Brain microvascular endothelial cell (primary cell): ENCODE data around the gene NTN1.

Experiments
- DNase-seq: peaks from one replicate; pipeline ENCODE4 v3.0.0-alpha.2; 2020
- H3K27ac ChIP-seq: fragments of 250-450 bp; sonication (Bioruptor Pico); 2 replicates; pipeline ENCODE4 v1.5.1; 2020; ENCODE audit warnings: mild to moderate bottlenecking, moderate library complexity
- H3K27me3 ChIP-seq: fragments of 250-450 bp; sonication (Bioruptor Pico); replicated peaks from 2 replicates; pipeline ENCODE4 v1.5.1; 2020; ENCODE audit warnings: mild to moderate bottlenecking
- H3K36me3 ChIP-seq: fragments of 250-450 bp; sonication (Bioruptor Pico); replicated peaks from 2 replicates; pipeline ENCODE4 v1.5.1; 2020; ENCODE audit warnings: mild to moderate bottlenecking
- H3K4me3 ChIP-seq: 2 replicates; pipeline ENCODE4 v1.5.1; 2011; ENCODE audit warnings: low read depth, mild to moderate bottlenecking, control low read depth, low read length, moderate library complexity
- in situ Hi-C: cut with HindIII; loops from 2 replicates; pipeline ENCODE4 v1.10.0; 2017; ENCODE audit warnings: low sequenced_read_pairs, low pct_ligation_motif_present
- TF ChIP-seq, protein P1 (sequence below): IDR thresholded peaks from 2 replicates; pipeline ENCODE4 v1.5.1; 2011; ENCODE audit warnings: low read depth, mild to moderate bottlenecking, moderate library complexity, low read length, control low read depth, inconsistent platforms; ENCODE audit errors: missing control alignments

The NTN1 gene

DNA sequence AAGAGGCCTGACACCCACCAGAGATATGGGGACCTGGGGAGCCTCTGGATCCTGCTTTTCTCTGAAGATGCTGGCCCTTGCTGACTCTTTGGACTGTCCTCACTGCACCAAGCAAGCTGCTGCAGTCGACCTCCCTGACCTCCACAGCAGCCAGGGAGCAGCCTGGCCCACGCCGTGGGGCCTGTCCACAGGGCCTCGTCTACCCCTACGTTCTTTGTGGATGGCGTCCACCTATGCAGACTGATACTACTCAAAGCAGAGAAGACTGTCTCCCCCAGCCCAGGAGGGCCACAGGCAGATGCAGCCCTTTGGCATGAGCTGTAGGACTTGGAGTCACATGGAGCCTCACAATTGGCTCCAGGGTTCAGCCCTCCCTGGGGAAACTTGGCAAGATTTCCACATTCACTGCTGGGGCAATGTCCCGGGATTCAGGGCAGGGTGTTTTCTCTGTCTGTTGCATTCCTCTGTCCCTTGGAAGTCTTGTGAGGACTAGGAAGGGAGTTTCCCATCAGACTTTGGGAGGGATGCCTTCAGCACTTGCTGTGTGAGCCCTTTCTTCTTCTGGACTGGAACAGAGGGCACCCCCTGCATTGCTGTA, 152.2 kb downstream of the NTN1 start:
- no peak overlapping the region for H3K4me3 ChIP-seq
- no peaks in the 10 kb centered on the region for H3K36me3 ChIP-seq
- in situ Hi-C loops: no loop called here
- no peak for DNase-seq
- no peak overlapping the region for H3K27ac ChIP-seq
- no peaks in the 10 kb centered on the region for H3K27me3 ChIP-seq
- TF ChIP-seq, protein P1, sequence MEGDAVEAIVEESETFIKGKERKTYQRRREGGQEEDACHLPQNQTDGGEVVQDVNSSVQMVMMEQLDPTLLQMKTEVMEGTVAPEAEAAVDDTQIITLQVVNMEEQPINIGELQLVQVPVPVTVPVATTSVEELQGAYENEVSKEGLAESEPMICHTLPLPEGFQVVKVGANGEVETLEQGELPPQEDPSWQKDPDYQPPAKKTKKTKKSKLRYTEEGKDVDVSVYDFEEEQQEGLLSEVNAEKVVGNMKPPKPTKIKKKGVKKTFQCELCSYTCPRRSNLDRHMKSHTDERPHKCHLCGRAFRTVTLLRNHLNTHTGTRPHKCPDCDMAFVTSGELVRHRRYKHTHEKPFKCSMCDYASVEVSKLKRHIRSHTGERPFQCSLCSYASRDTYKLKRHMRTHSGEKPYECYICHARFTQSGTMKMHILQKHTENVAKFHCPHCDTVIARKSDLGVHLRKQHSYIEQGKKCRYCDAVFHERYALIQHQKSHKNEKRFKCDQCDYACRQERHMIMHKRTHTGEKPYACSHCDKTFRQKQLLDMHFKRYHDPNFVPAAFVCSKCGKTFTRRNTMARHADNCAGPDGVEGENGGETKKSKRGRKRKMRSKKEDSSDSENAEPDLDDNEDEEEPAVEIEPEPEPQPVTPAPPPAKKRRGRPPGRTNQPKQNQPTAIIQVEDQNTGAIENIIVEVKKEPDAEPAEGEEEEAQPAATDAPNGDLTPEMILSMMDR: no peak

DNA sequence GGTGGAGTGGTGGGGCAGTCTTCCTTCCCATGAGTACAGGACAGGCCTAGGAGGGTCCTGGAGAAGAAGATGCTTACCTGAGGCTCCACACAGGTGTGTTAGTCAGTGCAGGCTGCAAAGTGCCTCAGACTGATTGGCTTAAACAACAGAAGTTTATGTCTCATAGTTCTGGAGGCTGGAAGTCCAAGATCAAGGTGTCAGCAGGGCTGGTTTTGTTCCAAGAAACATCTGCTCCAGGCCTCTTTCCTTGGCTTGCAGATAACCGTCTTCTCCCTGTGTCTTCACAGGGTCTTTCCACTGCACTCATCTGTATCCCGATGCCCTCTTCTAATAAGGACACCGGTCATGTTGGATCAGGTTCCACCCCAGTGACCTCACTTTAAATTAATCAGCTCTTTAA, 153.0 kb downstream of the NTN1 start:
- H3K36me3 ChIP-seq: no peaks in the 10 kb centered on the region
- H3K27me3 ChIP-seq: no peaks in the 10 kb centered on the region
- DNase-seq: no peak
- H3K27ac ChIP-seq: no peak overlapping the region
- H3K4me3 ChIP-seq: no peak overlapping the region
- in situ Hi-C loops: no loop called here
- TF ChIP-seq, protein P1: no peak

DNA sequence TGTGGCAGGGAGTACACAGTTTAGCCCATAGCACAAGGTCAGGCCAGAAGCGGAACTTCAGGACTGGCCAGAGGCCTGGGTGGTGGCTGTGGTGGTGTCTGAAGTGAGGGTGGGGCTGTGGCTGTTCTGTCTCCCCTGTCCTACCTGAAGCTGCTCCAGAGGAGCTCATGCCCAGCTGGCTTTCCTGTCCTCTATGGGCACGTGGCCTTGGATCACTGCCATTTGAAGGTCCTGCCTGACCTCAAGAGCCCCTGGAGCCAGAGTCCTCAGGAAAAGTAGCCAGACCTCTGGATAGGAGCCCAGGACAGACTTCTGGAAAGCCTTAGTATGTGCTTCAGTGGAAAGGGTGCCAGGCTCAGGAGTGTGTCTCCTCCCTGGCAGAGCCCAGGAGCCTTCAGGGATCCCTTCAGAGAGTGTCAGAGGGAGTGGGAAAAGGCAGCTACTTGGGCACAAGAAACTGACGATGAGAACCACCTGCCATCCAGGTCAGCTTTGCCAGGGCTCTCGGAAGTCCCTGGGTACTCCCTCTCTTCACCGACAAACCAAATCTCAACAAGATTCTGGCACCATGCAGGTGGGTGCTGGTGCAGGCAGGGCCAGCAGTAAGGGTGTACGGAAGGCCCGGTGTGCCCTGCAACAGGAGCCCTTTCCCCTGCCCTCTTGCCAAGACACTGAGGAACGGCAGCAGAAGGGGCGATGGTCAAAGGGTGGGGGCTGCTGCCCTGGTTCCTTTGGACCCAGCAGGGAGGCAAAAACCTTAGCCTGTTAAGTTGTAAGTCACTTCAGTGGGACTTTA, 153.7 kb downstream of the NTN1 start:
- H3K27me3 ChIP-seq: no peaks in the 10 kb centered on the region
- TF ChIP-seq, protein P1: no peak
- DNase-seq: no peak
- H3K27ac ChIP-seq: no peak overlapping the region
- H3K4me3 ChIP-seq: no peak overlapping the region
- no peaks in the 10 kb centered on the region for H3K36me3 ChIP-seq
- in situ Hi-C loops: no loop called here

DNA sequence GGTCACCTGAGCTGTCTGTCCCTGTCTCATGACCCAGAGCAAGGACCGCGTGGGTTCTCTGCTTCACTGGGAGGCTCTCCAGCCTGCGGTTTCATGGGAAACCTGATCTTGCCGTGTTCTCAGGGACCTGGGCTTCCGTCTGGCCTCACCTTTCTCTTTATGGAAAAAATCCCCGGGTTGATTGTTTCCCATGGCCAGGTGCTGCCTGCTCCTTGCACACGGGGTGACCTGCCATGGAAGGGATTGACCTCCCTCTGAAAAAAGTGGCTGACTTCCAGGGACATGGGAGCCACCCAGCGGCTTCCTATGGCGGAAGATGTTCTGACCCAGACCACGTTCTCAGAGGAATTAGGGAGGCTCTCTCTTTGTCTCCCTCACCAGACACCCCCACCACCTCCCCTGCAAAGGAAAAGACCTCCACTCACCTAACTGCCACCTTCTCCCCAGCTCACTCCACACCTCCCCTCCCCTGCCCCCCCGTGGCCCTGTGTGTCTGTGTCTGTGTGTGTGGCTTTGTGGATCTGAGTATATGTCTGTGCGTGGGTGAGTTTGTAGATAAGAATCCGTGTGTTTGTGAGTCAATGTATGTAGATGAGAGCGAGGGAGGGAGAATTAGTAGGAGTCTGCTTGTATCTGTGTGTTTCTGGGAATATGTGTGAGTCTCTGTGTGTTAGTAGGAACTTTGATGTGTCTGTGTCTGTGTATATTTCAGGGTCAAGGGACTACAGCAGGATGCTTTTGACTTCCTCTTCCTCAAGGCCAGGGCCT, 154.6 kb downstream of the NTN1 start:
- TF ChIP-seq, protein P1: no peak
- H3K27ac ChIP-seq: no peak overlapping the region
- H3K4me3 ChIP-seq: no peak overlapping the region
- in situ Hi-C loops: no loop called here
- DNase-seq: no peak
- H3K36me3 ChIP-seq: no peaks in the 10 kb centered on the region
- no peaks in the 10 kb centered on the region for H3K27me3 ChIP-seq

DNA sequence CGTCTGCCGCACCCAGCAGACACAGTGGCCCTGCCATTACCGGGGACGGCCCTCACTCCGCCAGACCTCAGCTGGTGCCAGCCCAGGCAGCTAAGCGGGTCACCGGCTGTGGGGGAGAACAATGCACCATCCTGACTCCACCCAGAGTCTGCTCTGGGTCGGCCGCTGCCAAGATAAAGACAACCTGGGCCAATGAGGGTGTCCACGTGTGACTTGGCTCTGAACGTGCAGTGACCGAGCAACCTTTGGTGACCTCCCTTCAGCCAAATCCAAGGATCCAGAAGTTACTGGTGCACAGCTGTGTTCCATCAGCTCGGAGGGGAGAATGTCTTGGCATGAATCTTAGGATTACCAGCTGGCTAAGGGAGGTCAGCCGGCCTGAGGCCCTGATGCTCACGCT, 155.9 kb downstream of the NTN1 start:
- in situ Hi-C loops: no loop called here
- Histone ChIP-seq H3K4me3 (no peak overlapping the region), H3K36me3 (no peaks in the 10 kb centered on the region), H3K27me3 (no peaks in the 10 kb centered on the region), H3K27ac (no peak overlapping the region)
- DNase-seq: no peak
- TF ChIP-seq, protein P1: no peak
